Fibroblast of skin of abdomen (primary cell): Measurements from ENCODE around the gene RBM17.
A peak's percentile ranks its signal among the peaks of the same experiment; 100 is the strongest.
"Not testable (repeated sequence)": the region's sequence is repeated elsewhere in the genome, so short reads cannot be mapped to it uniquely, and the experiment has no call there.

Experiments used
- DNase-seq: peaks from one replicate; pipeline ENCODE4 v3.0.0-alpha.2; 2013

RBM17 gene

GRCh38 chr10:6163364-6164270, 74.8 kb downstream of the RBM17 start:
- peak; percentile 85 for DNase-seq

GRCh38 chr10:6164271-6165095, 75.6 kb downstream of the RBM17 start:
- no peak for DNase-seq

DNA sequence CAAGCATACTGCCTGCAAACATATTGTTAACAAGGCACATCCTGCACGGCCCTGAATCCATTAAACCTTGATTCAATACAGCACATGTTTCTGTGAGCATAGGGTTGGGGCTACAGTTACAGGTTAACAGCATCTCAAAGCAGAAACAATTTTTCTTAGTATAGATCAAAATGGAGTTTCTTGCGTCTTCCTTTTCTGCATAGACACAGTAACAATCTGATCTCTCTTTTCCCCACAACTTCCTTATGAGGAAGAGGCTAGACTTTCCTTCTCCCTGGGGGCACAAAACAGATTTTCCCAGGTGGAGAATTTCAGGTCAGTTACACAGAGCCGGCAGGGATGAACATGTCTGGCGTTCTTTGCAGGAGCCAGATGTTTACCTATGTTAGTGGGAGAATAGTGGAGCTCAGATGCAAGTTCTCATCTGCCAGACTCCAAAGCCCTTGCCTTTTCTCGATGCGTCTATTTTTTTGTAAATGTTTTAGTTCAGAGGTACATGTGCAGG, 76.4 kb downstream of the RBM17 start:
- DNase-seq, result no peak

DNA sequence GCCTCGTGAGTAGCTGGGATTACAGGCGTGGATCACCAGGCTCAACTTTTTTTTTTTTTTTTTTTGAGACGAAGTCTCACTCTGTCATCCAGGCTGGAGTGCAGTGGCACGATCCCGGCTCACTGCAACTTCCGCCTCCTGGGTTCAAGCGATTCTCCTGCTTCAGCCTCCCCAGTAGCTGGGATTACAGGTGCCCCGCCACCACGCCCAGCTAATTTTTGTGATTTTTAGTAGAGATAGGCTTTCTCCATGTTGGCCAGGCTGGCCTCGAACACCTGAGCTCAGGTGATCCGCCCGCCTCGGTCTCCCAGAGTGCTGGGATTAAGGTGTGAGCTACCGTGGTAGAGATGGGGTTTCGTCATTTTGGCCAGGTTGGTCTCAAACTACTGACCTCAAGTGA, 77.1 kb downstream of the RBM17 start:
- DNase-seq, result not testable (repeated sequence)
